Trophoblast cell (in vitro differentiated cells and primary cell): ENCODE results near the gene TRPM5.

Experiments
- DNase-seq, 2 donors: peaks; one replicate each; pipeline ENCODE4 v3.0.0-alpha.2; 2016
- H2AFZ ChIP-seq: 2 replicates; pipeline ENCODE4 v1.6.1; 2013; ENCODE audit warnings: low read length, moderate library complexity, mild to moderate bottlenecking; ENCODE audit not compliant: insufficient read depth, poor library complexity
- H2AK5ac ChIP-seq: 2 replicates; pipeline ENCODE4 v1.6.1; 2013; ENCODE audit warnings: mild to moderate bottlenecking, low read length
- H2BK120ac ChIP-seq: 2 replicates; pipeline ENCODE4 v1.6.1; 2013; ENCODE audit warnings: low read length, mild to moderate bottlenecking, moderate library complexity; ENCODE audit not compliant: insufficient read depth, poor library complexity
- H2BK12ac ChIP-seq: 2 replicates; pipeline ENCODE4 v1.6.1; 2013; ENCODE audit warnings: mild to moderate bottlenecking, low read length, moderate library complexity
- H2BK5ac ChIP-seq: 2 replicates; pipeline ENCODE4 v1.6.1; 2013; ENCODE audit warnings: low read length, low read depth, moderate library complexity, mild to moderate bottlenecking; ENCODE audit not compliant: poor library complexity
- H3K14ac ChIP-seq: 2 replicates; pipeline ENCODE4 v1.6.1; 2013; ENCODE audit warnings: mild to moderate bottlenecking, low read length
- H3K18ac ChIP-seq: 2 replicates; pipeline ENCODE4 v1.6.1; 2013; ENCODE audit warnings: mild to moderate bottlenecking, low read length
- H3K23ac ChIP-seq: 2 replicates; pipeline ENCODE4 v1.6.1; 2013; ENCODE audit warnings: low read length
- H3K27ac ChIP-seq: 2 replicates; pipeline ENCODE4 v1.5.1; 2013; ENCODE audit warnings: low read depth, mild to moderate bottlenecking, inconsistent platforms, low read length, moderate library complexity
- H3K27me3 ChIP-seq: 2 replicates; pipeline ENCODE4 v1.6.1; 2013; ENCODE audit warnings: inconsistent platforms, mild to moderate bottlenecking, low read length, moderate library complexity; ENCODE audit not compliant: insufficient read depth
- H3K36me3 ChIP-seq, 2 experiments: 1 replicate in 1 of 2; 2 replicates in 1 of 2; pipeline ENCODE4 v1.6.1; 2013; ENCODE audit warnings: low read length in 2 of 2, mild to moderate bottlenecking in 2 of 2, moderate library complexity in 1 of 2; ENCODE audit not compliant: insufficient read depth in 2 of 2, control insufficient read depth in 1 of 2
- H3K4ac ChIP-seq: 2 replicates; pipeline ENCODE4 v1.6.1; 2013; ENCODE audit warnings: low read depth, mild to moderate bottlenecking, low read length, moderate library complexity
- H3K4me1 ChIP-seq, 2 experiments: 1 replicate in 1 of 2; 2 replicates in 1 of 2; pipeline ENCODE4 v1.6.1; 2013; ENCODE audit warnings: low read length in 2 of 2, mild to moderate bottlenecking in 2 of 2, moderate library complexity in 1 of 2; ENCODE audit not compliant: insufficient read depth in 2 of 2, control insufficient read depth in 1 of 2
- H3K4me2 ChIP-seq: 2 replicates; pipeline ENCODE4 v1.6.1; 2013; ENCODE audit warnings: inconsistent platforms, mild to moderate bottlenecking, low read length, moderate library complexity
- H3K4me3 ChIP-seq: 2 replicates; pipeline ENCODE4 v1.5.1; 2013; ENCODE audit warnings: mild to moderate bottlenecking, low read depth, low read length, inconsistent platforms
- H3K79me1 ChIP-seq: one replicate; pipeline ENCODE4 v1.6.1; 2013; ENCODE audit warnings: low read length
- H3K79me2 ChIP-seq: 2 replicates; pipeline ENCODE4 v1.6.1; 2013; ENCODE audit warnings: low read length, mild to moderate bottlenecking; ENCODE audit not compliant: control insufficient read depth, insufficient read depth, poor library complexity
- H3K9ac ChIP-seq: 2 replicates; pipeline ENCODE4 v1.6.1; 2013; ENCODE audit warnings: mild to moderate bottlenecking, low read length
- H3K9me3 ChIP-seq: 2 replicates; pipeline ENCODE4 v1.6.1; 2013; ENCODE audit warnings: low read depth, mild to moderate bottlenecking, control low read depth, inconsistent platforms, low read length; ENCODE audit not compliant: insufficient read depth
- H4K12ac ChIP-seq: 2 replicates; pipeline ENCODE4 v1.6.1; 2013; ENCODE audit warnings: low read depth, mild to moderate bottlenecking, low read length, moderate library complexity
- H4K8ac ChIP-seq: 2 replicates; pipeline ENCODE4 v1.6.1; 2013; ENCODE audit warnings: low read depth, mild to moderate bottlenecking, low read length, moderate library complexity
- H4K91ac ChIP-seq: one replicate; pipeline ENCODE4 v1.6.1; 2013; ENCODE audit warnings: low read depth, mild to moderate bottlenecking, low read length, moderate library complexity
- WGBS: extraction: QIAGEN DNeasy Blood & Tissue Kit; methylation state at CpG from one replicate; pipeline ENCODE4 v1.1.7; 2013; ENCODE audit warnings: missing lambda C conversion rate; ENCODE audit not compliant: insufficient read length, insufficient coverage; ENCODE audit errors: extremely low coverage; 5-methylcytosine and 5-hydroxymethylcytosine counted together

Gene TRPM5

GRCh38 chr11:2397005-2397404, 47.3 kb downstream of the TRPM5 start:
- no peak overlapping the region for H2BK120ac ChIP-seq
- H3K9me3 ChIP-seq = no peaks in the 10 kb centered on the region
- no peak overlapping the region for H2BK12ac ChIP-seq
- H3K14ac ChIP-seq = no peak overlapping the region
- H3K23ac ChIP-seq = no peak overlapping the region
- no peak overlapping the region for H2AFZ ChIP-seq
- DNase-seq = no peak
- H3K4me1 ChIP-seq = peaks cover 12 to 16% of the 10 kb centered on the region in 2 experiments
- H3K4ac ChIP-seq = no peak overlapping the region
- H3K79me1 ChIP-seq = peaks cover 11% of the 10 kb centered on the region
- H2BK5ac ChIP-seq = no peak overlapping the region
- H3K18ac ChIP-seq = no peak overlapping the region
- no peak overlapping the region for H3K4me3 ChIP-seq
- H4K91ac ChIP-seq = no peak overlapping the region
- no CpG with 5 or more reads among the region's 12 CpGs for WGBS
- no peaks in the 10 kb centered on the region for H3K27me3 ChIP-seq
- H3K9ac ChIP-seq = no peak overlapping the region
- peaks cover 49 to 54% of the 10 kb centered on the region in 2 experiments for H3K36me3 ChIP-seq
- H4K12ac ChIP-seq = no peak overlapping the region
- H3K27ac ChIP-seq = no peak overlapping the region
- H3K79me2 ChIP-seq = peaks cover 10% of the 10 kb centered on the region
- no peak overlapping the region for H3K4me2 ChIP-seq
- H4K8ac ChIP-seq = no peak overlapping the region
- H2AK5ac ChIP-seq = no peak overlapping the region

DNA sequence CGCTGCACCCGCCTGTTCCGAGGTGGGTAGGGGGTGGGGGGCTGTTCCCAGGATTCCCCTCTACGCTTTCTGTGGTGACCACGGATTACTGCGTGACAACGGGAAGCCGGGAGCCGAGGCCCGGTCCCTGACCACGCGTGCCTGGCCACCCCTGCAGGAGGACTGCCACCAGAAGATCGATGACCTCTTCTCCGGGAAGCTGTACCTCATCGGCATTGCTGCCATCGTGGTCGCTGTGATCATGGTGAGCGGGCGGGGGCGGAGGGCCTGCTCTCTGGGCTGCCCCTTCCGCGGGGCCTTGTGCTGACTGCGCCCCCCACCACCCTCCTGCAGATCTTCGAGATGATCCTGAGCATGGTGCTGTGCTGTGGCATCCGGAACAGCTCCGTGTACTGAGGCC, 47.8 kb downstream of the TRPM5 start:
- Histone ChIP-seq H3K14ac (no peak overlapping the region), H3K27me3 (no peaks in the 10 kb centered on the region), H2BK5ac (no peak overlapping the region), H3K23ac (no peak overlapping the region), H2BK120ac (no peak overlapping the region), H2AK5ac (no peak overlapping the region), H3K27ac (no peak overlapping the region), H2BK12ac (no peak overlapping the region), H4K91ac (no peak overlapping the region), H3K79me1 (peaks cover 11% of the 10 kb centered on the region), H3K4me3 (no peak overlapping the region), H3K4ac (no peak overlapping the region), H3K79me2 (peaks cover 10% of the 10 kb centered on the region), H2AFZ (no peak overlapping the region), H3K4me2 (no peak overlapping the region), H4K12ac (no peak overlapping the region), H3K18ac (no peak overlapping the region), H4K8ac (no peak overlapping the region), H3K4me1 (peaks cover 7 to 12% of the 10 kb centered on the region in 2 experiments), H3K9ac (no peak overlapping the region), H3K36me3 (peaks cover 53 to 58% of the 10 kb centered on the region in 2 experiments), H3K9me3 (no peaks in the 10 kb centered on the region)
- no CpG with 5 or more reads among the region's 26 CpGs for WGBS
- DNase-seq = no peak

DNA sequence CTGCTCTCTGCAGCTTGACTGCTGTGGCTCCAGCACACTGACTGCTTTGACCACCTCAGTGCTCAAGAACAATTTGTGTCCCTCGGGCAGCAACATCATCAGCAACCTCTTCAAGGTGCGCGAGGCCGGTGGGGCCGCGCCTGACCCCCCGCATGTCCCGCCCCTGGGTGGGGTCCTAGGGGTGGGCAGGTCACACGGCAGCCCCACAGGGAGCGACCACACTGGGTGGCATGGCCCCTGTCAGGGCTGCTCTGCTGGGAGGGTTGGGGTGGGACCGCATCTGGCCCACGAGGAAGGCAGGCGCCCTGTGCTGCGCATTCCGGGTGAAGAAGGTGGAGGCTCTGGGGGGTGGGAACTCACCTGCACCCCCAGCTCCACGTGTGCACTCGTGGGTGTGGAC, 48.5 kb downstream of the TRPM5 start:
- H3K79me2 ChIP-seq = peaks cover 5% of the 10 kb centered on the region
- no peak overlapping the region for H2BK120ac ChIP-seq
- peaks cover 7 to 9% of the 10 kb centered on the region in 2 experiments for H3K4me1 ChIP-seq
- H2BK12ac ChIP-seq = no peak overlapping the region
- H3K23ac ChIP-seq = no peak overlapping the region
- H3K79me1 ChIP-seq = peaks cover 8% of the 10 kb centered on the region
- peaks cover 60 to 64% of the 10 kb centered on the region in 2 experiments for H3K36me3 ChIP-seq
- H3K9ac ChIP-seq = no peak overlapping the region
- H3K4ac ChIP-seq = no peak overlapping the region
- H4K8ac ChIP-seq = no peak overlapping the region
- no peak overlapping the region for H3K4me2 ChIP-seq
- no peak overlapping the region for H2BK5ac ChIP-seq
- no peaks in the 10 kb centered on the region for H3K9me3 ChIP-seq
- H3K27me3 ChIP-seq = no peaks in the 10 kb centered on the region
- H4K91ac ChIP-seq = no peak overlapping the region
- H3K27ac ChIP-seq = no peak overlapping the region
- no peak overlapping the region for H2AFZ ChIP-seq
- no peak overlapping the region for H4K12ac ChIP-seq
- H3K18ac ChIP-seq = no peak overlapping the region
- no peak overlapping the region for H3K4me3 ChIP-seq
- H3K14ac ChIP-seq = no peak overlapping the region
- no peak for DNase-seq
- WGBS = no CpG with 5 or more reads among the region's 17 CpGs
- H2AK5ac ChIP-seq = no peak overlapping the region

GRCh38 chr11:2395211-2395730, 49.0 kb downstream of the TRPM5 start:
- Histone ChIP-seq H3K9ac (no peak overlapping the region), H3K79me2 (peaks cover 3% of the 10 kb centered on the region), H4K12ac (no peak overlapping the region), H2BK120ac (no peak overlapping the region), H3K4me3 (no peak overlapping the region), H3K27me3 (no peaks in the 10 kb centered on the region), H2BK5ac (no peak overlapping the region), H4K91ac (no peak overlapping the region), H3K18ac (no peak overlapping the region), H2AK5ac (no peak overlapping the region), H3K4me2 (no peak overlapping the region), H3K4ac (no peak overlapping the region), H3K36me3 (peaks cover 60 to 67% of the 10 kb centered on the region in 2 experiments), H4K8ac (no peak overlapping the region), H2BK12ac (no peak overlapping the region), H3K4me1 (peaks cover 7 to 9% of the 10 kb centered on the region in 2 experiments), H3K23ac (no peak overlapping the region), H3K9me3 (peaks cover 2% of the 10 kb centered on the region), H3K14ac (no peak overlapping the region), H2AFZ (no peak overlapping the region), H3K27ac (no peak overlapping the region), H3K79me1 (peaks cover 6% of the 10 kb centered on the region)
- no CpG with 5 or more reads among the region's 26 CpGs for WGBS
- DNase-seq = no peak
